GM21526 (cell line): Measurements from ENCODE around the gene PKN2.
"Not testable (repeated sequence)": the region's sequence is repeated elsewhere in the genome, so short reads cannot be mapped to it uniquely, and the experiment has no call there.

Experiments
- ATAC-seq: cut with Tn5 transposase; IDR thresholded peaks from one replicate; pipeline ENCODE4 v1.9.1; 2021; ENCODE audit warnings: moderate library complexity; ENCODE audit not compliant: unreplicated experiment, low FRiP score

Gene PKN2

GRCh38 chr1:88873737-88874349 is 189.8 kb downstream of the PKN2 start:
- no peak for ATAC-seq

- no peak for ATAC-seq
Measured at GRCh38 chr1:88875595-88875994, 191.5 kb downstream of the PKN2 start.

- no peak for ATAC-seq
Measured at GRCh38 chr1:88876573-88877365, 192.7 kb downstream of the PKN2 start.

GRCh38 chr1:88877382-88877825 is 193.3 kb downstream of the PKN2 start:
- ATAC-seq: no peak

- ATAC-seq: no peak
Measured at GRCh38 chr1:88877911-88878310, 193.8 kb downstream of the PKN2 start.

DNA sequence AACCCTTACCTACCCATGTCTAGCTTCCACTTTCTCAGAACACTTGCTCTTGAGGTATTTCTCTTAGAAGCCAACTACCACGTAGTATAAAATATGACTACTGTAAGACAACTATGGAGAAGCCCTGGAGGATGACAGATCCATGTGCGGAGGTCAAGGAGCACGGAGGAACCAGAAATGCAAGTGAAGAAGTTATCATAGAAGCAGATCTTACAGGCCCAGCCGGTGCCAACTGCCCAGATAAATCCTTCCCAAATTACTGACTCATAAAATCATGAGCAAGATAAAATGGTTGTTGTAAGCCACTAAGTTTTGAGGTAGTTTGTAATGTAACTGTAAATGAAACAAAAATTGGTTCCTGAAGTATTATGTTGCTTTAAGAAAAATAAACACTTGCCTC is 194.7 kb downstream of the PKN2 start:
- ATAC-seq: no peak

GRCh38 chr1:88880717-88881116 is 196.6 kb downstream of the PKN2 start:
- ATAC-seq: not testable (repeated sequence)

GRCh38 chr1:88883156-88883555 is 199.1 kb downstream of the PKN2 start:
- ATAC-seq: no peak
